HepG2 (cell line): Measurements from ENCODE around the gene C9orf50. TPM values are rescaled to one million over a fixed set of nuclear protein-coding genes. Genes with fewer than 3 reads are reported as not detected.

ENCODE experiments used
- ATAC-seq: fragments of 200-7000 bp; cut with Tn5 transposase; 3 replicates; pipeline ENCODE4 v1.9.1; 2020; ENCODE audit warnings: mild to moderate bottlenecking, moderate library complexity
- BruUV-seq: library from RNA; stranded (reverse); fragments of 400-500 nt; replicated peaks from 2 replicates; lab custom pipeline; 2021; lab: Mats Ljungman, UMichigan
- CTCF ChIA-PET: fragments of 300-600 bp; formaldehyde crosslinking; extraction: SDS; loops from one replicate; lab custom pipeline; 2021; ENCODE audit warnings: low total read pairs, inconsistent platforms, low intra/inter-chr PET ratio; lab: Yijun Ruan, JAX
- POLR2A ChIA-PET: fragments of 350-600 bp; sonication (Branson Sonifier 250); formaldehyde crosslinking; loops from one replicate; lab custom pipeline; 2020; ENCODE audit warnings: antibody characterized with exemption, inconsistent platforms; lab: Yijun Ruan, JAX
- DNase-seq: peaks from one replicate; pipeline ENCODE4 v3.0.0-alpha.2; 2015; ENCODE audit warnings: low spot score
- FAIRE-seq: peaks from 3 replicates; lab custom pipeline; 2011; peaks lifted over from hg19 to GRCh38; lab: Jason Lieb, UNC
- H2AFZ ChIP-seq: one replicate; pipeline ENCODE4 v1.6.1; 2011; ENCODE audit warnings: low read length, inconsistent platforms
- H3K27ac ChIP-seq: fragments of 300-600 bp; 3 replicates; pipeline ENCODE4 v1.8.0; 2011; ENCODE audit warnings: mixed run types, mild to moderate bottlenecking, mixed read lengths, low read length, inconsistent platforms; ENCODE audit not compliant: insufficient read depth; ENCODE audit errors: extremely low read length
- H3K27me3 ChIP-seq, 2 experiments: fragments of 200-600 bp in 1 of 2; 2 replicates in 1 of 2; 3 replicates in 1 of 2; pipeline versions ENCODE4 v1.6.0 to v1.8.0; 2011; ENCODE audit warnings: low read length in 2 of 2, mild to moderate bottlenecking in 2 of 2, moderate library complexity in 2 of 2, inconsistent platforms in 1 of 2; ENCODE audit not compliant: insufficient read depth in 2 of 2, control insufficient read depth in 1 of 2
- H3K36me3 ChIP-seq, 2 experiments: fragments of 200-600 bp in 1 of 2; replicated peaks in 1 of 2; 2 replicates in 1 of 2; 3 replicates in 1 of 2; pipeline versions ENCODE4 v1.5.1 to v1.8.0; 2011; ENCODE audit warnings: low read length in 2 of 2, inconsistent platforms in 1 of 2; ENCODE audit not compliant: insufficient read depth in 2 of 2, control insufficient read depth in 1 of 2
- H3K4me1 ChIP-seq: 2 replicates; pipeline ENCODE4 v1.5.1; 2012; ENCODE audit warnings: low read length, inconsistent platforms; ENCODE audit not compliant: insufficient read depth
- H3K4me2 ChIP-seq: 2 replicates; pipeline ENCODE4 v1.6.0; 2011; ENCODE audit warnings: low read depth, low read length, inconsistent platforms
- H3K4me3 ChIP-seq, 3 experiments: fragments of 200-600 bp in 1 of 3; sonication (generic), shearing (Covaris generic) in 1 of 3; replicated peaks in 1 of 3; 2 replicates each; pipeline ENCODE4 v1.5.1; 2011 to 2016; ENCODE audit warnings: low read length in 3 of 3, inconsistent platforms in 2 of 3, low read depth in 2 of 3, mild to moderate bottlenecking in 2 of 3, control low read depth in 1 of 3, mixed read lengths in 1 of 3; ENCODE audit not compliant: insufficient read depth in 1 of 3
- H3K79me2 ChIP-seq: one replicate; pipeline ENCODE4 v1.6.1; 2011; ENCODE audit warnings: low read length, inconsistent platforms; ENCODE audit not compliant: insufficient read depth
- H3K9ac ChIP-seq: 2 replicates; pipeline ENCODE4 v1.6.0; 2011; ENCODE audit warnings: mild to moderate bottlenecking, low read depth, low read length, inconsistent platforms; ENCODE audit not compliant: insufficient read depth
- H3K9me3 ChIP-seq: 2 replicates; pipeline ENCODE4 v1.5.1; 2012; ENCODE audit warnings: mild to moderate bottlenecking, low read length
- H4K20me1 ChIP-seq: 2 replicates; pipeline ENCODE4 v1.6.0; 2011; ENCODE audit warnings: inconsistent platforms, mild to moderate bottlenecking, low read length, moderate library complexity; ENCODE audit not compliant: insufficient read depth
- AGO2 ChIP-seq: fragments of 200-400 bp; formaldehyde crosslinking; optimal IDR thresholded peaks from 2 replicates; pipeline ENCODE3; 2017; ENCODE audit warnings: mild to moderate bottlenecking, low read depth, low read length, moderate library complexity
- ARNT ChIP-seq: fragments of 450-650 bp; IDR thresholded peaks from 2 replicates; pipeline ENCODE4 v1.6.1; 2017
- IRF2 ChIP-seq: IDR thresholded peaks from 2 replicates; pipeline ENCODE4 v1.6.1; 2018; ENCODE audit warnings: missing genetic modification reagents, missing compliant biosample characterization
- NR2F6 ChIP-seq, 2 experiments: IDR thresholded peaks; 2 replicates each; pipeline ENCODE4 v1.6.1; 2016; ENCODE audit warnings: antibody characterized with exemption in 1 of 2, mild to moderate bottlenecking in 1 of 2
- RBFOX2 ChIP-seq: fragments of 200-400 bp; formaldehyde crosslinking; IDR thresholded peaks from 2 replicates; pipeline ENCODE4 v1.6.1; 2017; ENCODE audit warnings: low read depth, mild to moderate bottlenecking, low read length
- SPEN ChIP-seq: sonication (generic); formaldehyde crosslinking; IDR thresholded peaks from 2 replicates; pipeline ENCODE4 v1.5.1; 2020; ENCODE audit warnings: low read depth, mild to moderate bottlenecking, missing genetic modification reagents
- TRIM24 ChIP-seq: sonication (generic); formaldehyde crosslinking; IDR thresholded peaks from 2 replicates; pipeline ENCODE4 v1.8.0; 2022; ENCODE audit warnings: mild to moderate bottlenecking, missing genetic modification reagents
- ZBTB38 ChIP-seq: sonication (generic); formaldehyde crosslinking; IDR thresholded peaks from 2 replicates; pipeline ENCODE4 v1.5.1; 2020; ENCODE audit warnings: mild to moderate bottlenecking, missing genetic modification reagents
- ZNF350 ChIP-seq: sonication (generic); formaldehyde crosslinking; IDR thresholded peaks from 2 replicates; pipeline ENCODE4 v1.4.0; 2020; ENCODE audit warnings: mild to moderate bottlenecking, low read depth, missing genetic modification reagents, borderline replicate concordance
- ZNF484 ChIP-seq: sonication (generic); formaldehyde crosslinking; IDR thresholded peaks from 2 replicates; pipeline ENCODE4 v1.5.1; 2020; ENCODE audit warnings: mild to moderate bottlenecking, low read depth, missing genetic modification reagents, borderline replicate concordance
- WGBS: methylation state at CpG from one replicate; pipeline ENCODE4 v1.1.6; 2017; ENCODE audit warnings: low lambda C conversion rate; 5-methylcytosine and 5-hydroxymethylcytosine counted together
- in situ Hi-C: cut with HindIII; loops from 2 replicates; pipeline ENCODE4 v1.10.0; 2017; ENCODE audit warnings: low pct_unique_long_range_greater_than_20kb; ENCODE audit not compliant: extremely low pct_ligation_motif_present
- intact Hi-C: fragments of 100-400 bp; cut with micrococcal nuclease; formaldehyde crosslinking; loops from one replicate; pipeline ENCODE4 v1.10.0; 2022; ENCODE audit not compliant: unreplicated experiment
- polyA plus RNA-seq, 8 experiments: library from polyadenylated mRNA; depleted of rRNA in 3 of 8; stranded (reverse) in 7 of 8; unstranded in 1 of 8; fragments of >200 nt; fragmentation: Illumina TruSeq in 4 of 8; extraction: Trizol in 4 of 8; gene quantifications; 2 replicates each; pipeline versions ENCODE4 v1.2.1 to v1.2.3, GENCODE V29; 2011 to 2016; ENCODE audit warnings: low read depth in 4 of 8, missing spikeins in 1 of 8, mixed read lengths in 1 of 8; ENCODE audit not compliant: insufficient read depth in 1 of 8
- total RNA-seq, 5 experiments: library from RNA; depleted of rRNA; stranded (reverse); fragments of >200 nt; fragmentation: Illumina TruSeq; extraction: Trizol; gene quantifications; 2 replicates each; pipeline ENCODE4 v1.2.3, GENCODE V29; 2016; ENCODE audit warnings: low read depth in 1 of 5
- TF ChIP-seq, protein P1 (sequence below): sonication (generic); formaldehyde crosslinking; IDR thresholded peaks from 2 replicates; pipeline ENCODE4 v1.4.0; 2020; ENCODE audit warnings: missing genetic modification reagents
- TF ChIP-seq, protein P2 (sequence below): sonication (generic); formaldehyde crosslinking; IDR thresholded peaks from 2 replicates; pipeline ENCODE4 v1.5.0; 2020; ENCODE audit warnings: mild to moderate bottlenecking, missing genetic modification reagents
- TF ChIP-seq, protein P3 (sequence below): IDR thresholded peaks from 2 replicates; pipeline ENCODE4 v1.6.1; 2016; ENCODE audit warnings: low read depth, borderline replicate concordance
- TF ChIP-seq, protein P4 (sequence below): sonication (generic); formaldehyde crosslinking; IDR thresholded peaks from 2 replicates; pipeline ENCODE4 v1.5.1; 2020; ENCODE audit warnings: missing genetic modification reagents, mild to moderate bottlenecking, borderline replicate concordance

The C9orf50 gene
- total and polyA plus RNA-seq, 2 of the 13 experiments (the other 11 are each of a cell fraction or from before 2014, with no cell fraction given): not detected

DNA sequence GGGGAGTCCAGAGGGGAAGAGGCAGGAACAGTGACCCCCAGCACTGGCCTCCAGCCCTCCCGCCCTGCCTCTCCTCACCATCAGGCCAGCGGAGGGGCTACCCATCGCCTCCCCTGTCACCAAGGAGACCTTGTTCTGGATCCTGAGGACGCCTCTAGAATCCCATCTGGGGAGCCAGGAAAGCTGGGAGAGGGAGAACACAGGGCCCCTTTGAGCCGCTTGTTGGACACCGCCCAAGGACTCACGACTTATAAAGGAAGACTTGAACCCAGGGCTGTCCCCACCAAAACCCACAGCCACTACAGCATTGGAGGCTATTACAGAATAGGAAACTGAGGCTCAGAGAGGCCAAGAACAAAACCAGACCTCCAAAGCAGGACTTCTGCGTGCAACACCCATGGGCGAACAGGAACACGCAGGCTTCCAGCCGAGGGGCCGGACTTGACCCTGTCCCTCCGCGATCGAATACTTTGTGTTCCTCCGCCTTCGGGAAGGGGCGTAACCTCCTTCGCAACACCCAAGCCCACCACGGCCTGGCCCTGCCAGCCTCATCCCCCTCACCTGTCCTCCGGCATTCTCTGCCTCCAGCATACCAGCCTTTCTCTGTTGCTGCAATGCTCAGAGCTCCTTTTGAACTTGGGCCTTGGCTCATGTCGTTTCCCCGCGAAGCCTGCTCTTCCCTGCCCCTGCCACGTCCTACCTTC lies 54.2 kb downstream of the C9orf50 start:
- Histone ChIP-seq H3K79me2 (peaks cover 20% of the 10 kb centered on the region), H3K9ac (peak overlapping the region; percentile 84; the same call in 1 of the 2 replicates), H2AFZ (no peak overlapping the region), H3K9me3 (no peaks in the 10 kb centered on the region), H3K27ac (peak overlapping the region; percentile 87), H3K4me3 (peak overlapping the region in 2 of 3 experiments; percentile 84 to 85; a peak in 3 of 6 replicates), H3K36me3 (no peaks in the 10 kb centered on the region; a peak in 1 of 5 replicates), H3K4me2 (peak overlapping the region; percentile 66), H4K20me1 (no peaks in the 10 kb centered on the region), H3K27me3 (no peaks in the 10 kb centered on the region), H3K4me1 (peaks cover 73% of the 10 kb centered on the region)
- BruUV-seq: TSS peak; percentile 42
- no peak for FAIRE-seq
- WGBS: 73% methylated on average over 11 of the region's 25 CpGs
- ChIA-PET CTCF (no interaction called here), POLR2A (interaction anchor here (0.7 to 8.3 kb wide), 10 partner anchors 7 to 427 kb away, joined by 3 to 136 read pairs (median 6); no protein-coding TSS in a partner anchor)
- intact Hi-C loops (loop anchor here (5.0 kb wide), 1 partner anchor 79 kb away; no protein-coding TSS in a partner anchor), in situ Hi-C loops (no loop called here)
- ATAC-seq: no peak
- DNase-seq: no peak
- TF ChIP-seq, protein P1, sequence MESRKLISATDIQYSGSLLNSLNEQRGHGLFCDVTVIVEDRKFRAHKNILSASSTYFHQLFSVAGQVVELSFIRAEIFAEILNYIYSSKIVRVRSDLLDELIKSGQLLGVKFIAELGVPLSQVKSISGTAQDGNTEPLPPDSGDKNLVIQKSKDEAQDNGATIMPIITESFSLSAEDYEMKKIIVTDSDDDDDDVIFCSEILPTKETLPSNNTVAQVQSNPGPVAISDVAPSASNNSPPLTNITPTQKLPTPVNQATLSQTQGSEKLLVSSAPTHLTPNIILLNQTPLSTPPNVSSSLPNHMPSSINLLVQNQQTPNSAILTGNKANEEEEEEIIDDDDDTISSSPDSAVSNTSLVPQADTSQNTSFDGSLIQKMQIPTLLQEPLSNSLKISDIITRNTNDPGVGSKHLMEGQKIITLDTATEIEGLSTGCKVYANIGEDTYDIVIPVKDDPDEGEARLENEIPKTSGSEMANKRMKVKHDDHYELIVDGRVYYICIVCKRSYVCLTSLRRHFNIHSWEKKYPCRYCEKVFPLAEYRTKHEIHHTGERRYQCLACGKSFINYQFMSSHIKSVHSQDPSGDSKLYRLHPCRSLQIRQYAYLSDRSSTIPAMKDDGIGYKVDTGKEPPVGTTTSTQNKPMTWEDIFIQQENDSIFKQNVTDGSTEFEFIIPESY (CRISPR knock-in tag): peak; percentile 79; the same call in 1 of the 2 replicates
- TF ChIP-seq SPEN (CRISPR knock-in tag) (peak; percentile 5; the same call in 1 of the 2 replicates), RBFOX2 (0 out of 2 replicates have a peak, but pooled peaks have one; percentile 30), ZNF484 (CRISPR knock-in tag) (no peak), IRF2 (CRISPR knock-in tag) (0 out of 2 replicates have a peak, but pooled peaks have one; percentile 25), NR2F6 (IDR thresholded peaks at IDR 0.05) (no peak), NR2F6 (CRISPR knock-in tag; IDR thresholded peaks at IDR 0.05) (peak; percentile 18; the same call in 1 of the 2 replicates), ZNF350 (CRISPR knock-in tag) (no peak), ZBTB38 (peak; percentile 96), TRIM24 (CRISPR knock-in tag) (no peak), AGO2 (peak; percentile 75), ARNT (no peak)
- TF ChIP-seq, protein P2, sequence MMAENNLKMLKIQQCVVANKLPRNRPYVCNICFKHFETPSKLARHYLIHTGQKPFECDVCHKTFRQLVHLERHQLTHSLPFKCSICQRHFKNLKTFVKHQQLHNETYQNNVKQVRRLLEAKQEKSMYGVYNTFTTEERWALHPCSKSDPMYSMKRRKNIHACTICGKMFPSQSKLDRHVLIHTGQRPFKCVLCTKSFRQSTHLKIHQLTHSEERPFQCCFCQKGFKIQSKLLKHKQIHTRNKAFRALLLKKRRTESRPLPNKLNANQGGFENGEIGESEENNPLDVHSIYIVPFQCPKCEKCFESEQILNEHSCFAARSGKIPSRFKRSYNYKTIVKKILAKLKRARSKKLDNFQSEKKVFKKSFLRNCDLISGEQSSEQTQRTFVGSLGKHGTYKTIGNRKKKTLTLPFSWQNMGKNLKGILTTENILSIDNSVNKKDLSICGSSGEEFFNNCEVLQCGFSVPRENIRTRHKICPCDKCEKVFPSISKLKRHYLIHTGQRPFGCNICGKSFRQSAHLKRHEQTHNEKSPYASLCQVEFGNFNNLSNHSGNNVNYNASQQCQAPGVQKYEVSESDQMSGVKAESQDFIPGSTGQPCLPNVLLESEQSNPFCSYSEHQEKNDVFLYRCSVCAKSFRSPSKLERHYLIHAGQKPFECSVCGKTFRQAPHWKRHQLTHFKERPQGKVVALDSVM (CRISPR knock-in tag): 0 out of 2 replicates have a peak, but pooled peaks have one; percentile 42
- TF ChIP-seq, protein P3, sequence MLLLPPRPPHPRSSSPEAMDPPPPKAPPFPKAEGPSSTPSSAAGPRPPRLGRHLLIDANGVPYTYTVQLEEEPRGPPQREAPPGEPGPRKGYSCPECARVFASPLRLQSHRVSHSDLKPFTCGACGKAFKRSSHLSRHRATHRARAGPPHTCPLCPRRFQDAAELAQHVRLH: no peak
- TF ChIP-seq, protein P4, sequence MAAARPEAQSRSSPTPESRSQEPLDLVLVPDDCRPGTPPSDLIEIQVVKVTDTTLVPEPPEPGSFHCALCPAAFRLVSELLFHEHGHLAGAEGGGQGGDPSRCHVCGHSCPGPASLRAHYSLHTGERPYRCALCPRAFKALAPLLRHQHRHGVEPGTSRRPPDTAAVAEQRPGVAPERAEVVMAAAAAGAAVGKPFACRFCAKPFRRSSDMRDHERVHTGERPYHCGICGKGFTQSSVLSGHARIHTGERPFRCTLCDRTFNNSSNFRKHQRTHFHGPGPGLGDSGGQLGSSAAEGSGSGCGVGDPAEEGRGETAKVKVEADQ (CRISPR knock-in tag): 0 out of 2 replicates have a peak, but pooled peaks have one; percentile 6
